H1 (cell line): ENCODE results near the gene PGAM2. TPM values are rescaled to one million over a fixed set of nuclear protein-coding genes. Genes with fewer than 3 reads are reported as not detected.

ENCODE experiments used
- EZH2 ChIP-seq: fragments of 200-600 bp; sonication (generic); IDR thresholded peaks from 2 replicates; pipeline ENCODE4 v1.7.1; 2012; ENCODE audit warnings: low read depth, mild to moderate bottlenecking, moderate library complexity, low read length, inconsistent platforms; ENCODE audit not compliant: severe bottlenecking
- polyA plus RNA-seq, 7 experiments: library from polyadenylated mRNA; depleted of rRNA in 3 of 7; stranded (reverse) in 5 of 7; unstranded in 2 of 7; fragments of >200 nt in 5 of 7; fragments of 200-250 nt in 2 of 7; gene quantifications; 1 replicate in 5 of 7; 2 replicates in 1 of 7; 4 replicates in 1 of 7; pipeline versions ENCODE4 v1.2.1 to v1.2.3, GENCODE V29; 2011 to 2013; ENCODE audit warnings: missing spikeins in 2 of 7, mixed read lengths in 2 of 7
- total RNA-seq: library from RNA; stranded (reverse); fragmentation: NEBNext Ultra II Directional; extraction: Animal tissue kit (Norgen Biotek cat#: 25700); gene quantifications from 2 replicates; pipeline ENCODE4 v1.2.1, GENCODE V29; 2021

The PGAM2 gene
- total and polyA plus RNA-seq, 2 of the 8 experiments (the other 6 are each of a cell fraction or from before 2014, with no cell fraction given) = 2.1 to 2.9 TPM

DNA sequence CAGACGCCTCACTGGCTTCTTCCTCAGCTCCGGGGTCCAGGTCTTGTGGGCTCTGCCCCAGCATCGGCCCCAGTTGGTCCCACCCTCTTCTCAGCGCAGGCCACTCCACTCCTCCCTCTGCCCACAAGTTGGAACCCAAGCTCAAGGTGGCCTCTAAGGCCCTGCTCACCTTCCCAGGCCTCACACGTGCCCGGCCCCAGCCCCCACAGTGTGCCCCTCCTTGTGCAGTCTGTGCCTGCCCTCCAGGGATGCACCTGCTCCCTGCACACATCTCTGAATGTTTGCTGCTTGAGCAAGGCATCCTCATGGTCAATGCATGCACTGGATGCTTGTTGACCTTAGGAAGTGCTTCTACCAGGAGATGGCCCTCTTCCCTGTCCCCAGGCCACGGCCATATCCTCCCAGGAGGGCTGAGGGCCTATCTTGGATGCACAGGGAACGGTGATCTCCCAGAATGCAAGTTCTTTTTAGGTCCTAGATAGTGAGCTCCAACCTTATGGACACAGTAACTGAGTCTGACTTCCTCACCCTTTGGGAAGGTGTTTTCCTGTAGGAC is 31.0 kb upstream of the PGAM2 start (continued):
- no peak for TF ChIP-seq EZH2
